Neural cell (in vitro differentiated cells): Measurements from ENCODE around the gene FGF14. TPM values are rescaled to one million over a fixed set of nuclear protein-coding genes. Genes with fewer than 3 reads are reported as not detected.

ENCODE experiments used
- H2AFZ ChIP-seq: fragments of 200-600, 300-800 bp; sonication (generic), shearing (Covaris generic); 2 replicates; pipeline ENCODE4 v1.6.0; 2014; ENCODE audit warnings: low read depth, mild to moderate bottlenecking, antibody characterized with exemption, low read length, moderate library complexity
- H3F3A ChIP-seq: fragments of 200-600 bp; shearing (Covaris generic); 2 replicates; pipeline ENCODE4 v1.6.1; 2016; ENCODE audit warnings: mild to moderate bottlenecking, moderate library complexity, mixed read lengths, antibody characterized with exemption, low read length; ENCODE audit not compliant: insufficient read depth, poor library complexity, severe bottlenecking
- H3K27ac ChIP-seq: fragments of 200-600, 300-800 bp; sonication (generic), shearing (Covaris generic); 2 replicates; pipeline ENCODE4 v1.5.1; 2014; ENCODE audit warnings: mild to moderate bottlenecking, low read length, moderate library complexity
- H3K27me3 ChIP-seq: fragments of 300-800, 200-600 bp; sonication (generic), shearing (Covaris generic); 2 replicates; pipeline ENCODE4 v1.6.0; 2014; ENCODE audit warnings: mild to moderate bottlenecking, low read depth, low read length, moderate library complexity; ENCODE audit not compliant: insufficient read depth
- H3K36me3 ChIP-seq: fragments of 300-800, 200-600 bp; sonication (generic), shearing (Covaris generic); 2 replicates; pipeline ENCODE4 v1.5.1; 2014; ENCODE audit warnings: mild to moderate bottlenecking, antibody characterized with exemption, low read length, moderate library complexity; ENCODE audit not compliant: insufficient read depth
- H3K4me2 ChIP-seq: fragments of 300-800, 200-600 bp; sonication (generic), shearing (Covaris generic); 2 replicates; pipeline ENCODE4 v1.6.0; 2014; ENCODE audit warnings: mild to moderate bottlenecking, low read length
- H3K4me3 ChIP-seq: fragments of 300-800, 200-600 bp; sonication (generic), shearing (Covaris generic); 2 replicates; pipeline ENCODE4 v1.5.1; 2014; ENCODE audit warnings: mild to moderate bottlenecking, low read length, moderate library complexity
- H3K79me2 ChIP-seq: fragments of 200-600 bp; shearing (Covaris generic); replicated peaks from 2 replicates; pipeline ENCODE4 v1.6.0; 2014; ENCODE audit warnings: mild to moderate bottlenecking, low read length, moderate library complexity; ENCODE audit not compliant: insufficient read depth
- H3K9ac ChIP-seq: fragments of 300-800, 200-600 bp; sonication (generic), shearing (Covaris generic); 2 replicates; pipeline ENCODE4 v1.6.1; 2016; ENCODE audit warnings: mild to moderate bottlenecking, low read length, mixed read lengths
- H3K9me2 ChIP-seq: fragments of 200-600 bp; shearing (Covaris generic); 2 replicates; pipeline ENCODE4 v1.6.1; 2016; ENCODE audit warnings: mild to moderate bottlenecking, low read length, mixed read lengths; ENCODE audit not compliant: insufficient read depth
- H3K9me3 ChIP-seq: fragments of 200-600, 300-800 bp; sonication (generic), shearing (Covaris generic); 2 replicates; pipeline ENCODE4 v1.6.1; 2016; ENCODE audit warnings: mild to moderate bottlenecking, mixed run types, low read length, moderate library complexity, mixed read lengths
- H4K20me1 ChIP-seq: fragments of 200-600 bp; shearing (Covaris generic); 2 replicates; pipeline ENCODE4 v1.6.1; 2016; ENCODE audit warnings: mild to moderate bottlenecking, mixed run types; ENCODE audit not compliant: insufficient read depth
- CTCF ChIP-seq: fragments of 450-650 bp; IDR thresholded peaks from 2 replicates; pipeline ENCODE4 v1.5.1; 2014; ENCODE audit warnings: antibody characterized with exemption, mild to moderate bottlenecking, moderate library complexity; ENCODE audit not compliant: poor library complexity, severe bottlenecking
- EP300 ChIP-seq: fragments of 450-650 bp; conservative IDR thresholded peaks from 2 replicates; pipeline ENCODE4 v1.6.1; 2014; ENCODE audit warnings: antibody characterized with exemption, mild to moderate bottlenecking, moderate library complexity; ENCODE audit not compliant: poor library complexity, severe bottlenecking
- EZH2 ChIP-seq: fragments of 200-600, 300-800 bp; shearing (Covaris generic), sonication (generic); IDR thresholded peaks from 2 replicates; pipeline ENCODE4 v1.6.1; 2014; ENCODE audit warnings: antibody characterized with exemption, low read length, borderline replicate concordance, mild to moderate bottlenecking; ENCODE audit not compliant: insufficient read depth, poor library complexity, severe bottlenecking
- MXI1 ChIP-seq: fragments of 450-650 bp; conservative IDR thresholded peaks from 2 replicates; pipeline ENCODE4 v1.6.1; 2014; ENCODE audit warnings: antibody characterized with exemption, mild to moderate bottlenecking; ENCODE audit not compliant: poor library complexity, severe bottlenecking
- POLR2AphosphoS5 ChIP-seq: IDR thresholded peaks from 2 replicates; pipeline ENCODE4 v1.6.1; 2012
- RAD21 ChIP-seq: fragments of 450-650 bp; conservative IDR thresholded peaks from 2 replicates; pipeline ENCODE4 v1.6.1; 2014; ENCODE audit warnings: antibody characterized with exemption, mild to moderate bottlenecking, moderate library complexity
- REST ChIP-seq: IDR thresholded peaks from 2 replicates; pipeline ENCODE4 v1.6.1; 2012; ENCODE audit warnings: borderline replicate concordance
- SMC3 ChIP-seq: fragments of 450-650 bp; conservative IDR thresholded peaks from 2 replicates; pipeline ENCODE4 v1.6.1; 2014; ENCODE audit warnings: antibody characterized with exemption, mild to moderate bottlenecking, moderate library complexity; ENCODE audit not compliant: poor library complexity
- TAF1 ChIP-seq: IDR thresholded peaks from 2 replicates; pipeline ENCODE4 v1.6.1; 2012; ENCODE audit warnings: low read depth
- polyA plus RNA-seq: library from polyadenylated mRNA; depleted of rRNA; stranded (reverse); fragments of >200 nt; gene quantifications from 2 replicates; pipeline ENCODE4 v1.2.3, GENCODE V29; 2014

The FGF14 gene
- polyA plus RNA-seq, 1 donor from 2014 or later, result 36.4 TPM

- Histone ChIP-seq H3K9me3 (no peaks in the 10 kb centered on the region), H2AFZ (no peak overlapping the region), H3K27ac (no peak overlapping the region), H3K4me2 (no peak overlapping the region), H3F3A (no peaks in the 10 kb centered on the region), H4K20me1 (no peaks in the 10 kb centered on the region), H3K4me3 (no peak overlapping the region), H3K79me2 (no peaks in the 10 kb centered on the region), H3K36me3 (no peaks in the 10 kb centered on the region), H3K27me3 (no peaks in the 10 kb centered on the region), H3K9ac (no peak overlapping the region), H3K9me2 (no peaks in the 10 kb centered on the region)
- TF ChIP-seq REST, result no peak
- TF ChIP-seq RAD21, result no peak
- no peak for TF ChIP-seq EZH2
- no peak for TF ChIP-seq MXI1
- TF ChIP-seq CTCF, result no peak
- no peak for TF ChIP-seq POLR2AphosphoS5
- TF ChIP-seq EP300, result no peak
- TF ChIP-seq SMC3, result no peak
- no peak for TF ChIP-seq TAF1
Observed at GRCh38 chr13:101706651-101707050, 695.2 kb downstream of the FGF14 start.

GRCh38 chr13:101703838-101704237 is 698.0 kb downstream of the FGF14 start:
- H3K4me2 ChIP-seq, result no peak overlapping the region
- H2AFZ ChIP-seq, result no peak overlapping the region
- no peak overlapping the region for H3K9ac ChIP-seq
- no peak for TF ChIP-seq REST
- TF ChIP-seq POLR2AphosphoS5, result no peak
- TF ChIP-seq CTCF, result no peak
- TF ChIP-seq MXI1, result no peak
- TF ChIP-seq RAD21, result no peak
- TF ChIP-seq SMC3, result no peak
- TF ChIP-seq TAF1, result no peak
- TF ChIP-seq EZH2, result no peak
- no peak for TF ChIP-seq EP300
- no peaks in the 10 kb centered on the region for H4K20me1 ChIP-seq
- H3K9me2 ChIP-seq, result no peaks in the 10 kb centered on the region
- no peaks in the 10 kb centered on the region for H3K79me2 ChIP-seq
- no peak overlapping the region for H3K27ac ChIP-seq
- no peak overlapping the region for H3K4me3 ChIP-seq
- no peaks in the 10 kb centered on the region for H3K27me3 ChIP-seq
- H3K9me3 ChIP-seq, result no peaks in the 10 kb centered on the region
- no peaks in the 10 kb centered on the region for H3F3A ChIP-seq
- H3K36me3 ChIP-seq, result no peaks in the 10 kb centered on the region
